Adrenal gland (tissue), 5 donors: ENCODE data around the gene DNAH2.

Source experiments
- CTCF ChIP-seq, 6 experiments: fragments of 450-650 bp in 4 of 6; fragments of 200-600 bp in 2 of 6; sonication (generic) in 1 of 6; IDR thresholded peaks; 1 replicate in 5 of 6; 2 replicates in 1 of 6; pipeline versions ENCODE4 v1.5.1 to v1.8.0; 2016 to 2021; ENCODE audit warnings: antibody characterized with exemption in 6 of 6, mild to moderate bottlenecking in 2 of 6, moderate library complexity in 1 of 6
- POLR2A ChIP-seq, 2 donors: fragments of 450-650 bp; IDR thresholded peaks; one replicate each; pipeline ENCODE4 v1.6.1; 2017; ENCODE audit warnings: antibody characterized with exemption in 2 of 2, mild to moderate bottlenecking in 2 of 2, moderate library complexity in 1 of 2
- donor health status: DM: no; HTN: no; CAD: no.

GRCh38 chr17:7838090-7839075 lies 120.8 kb downstream of the DNAH2 start:
- TF ChIP-seq POLR2A (IDR thresholded peaks at IDR 0.05), result no peak
- TF ChIP-seq CTCF (IDR thresholded peaks at IDR 0.05), result no peak
